GM18505 (cell line): ENCODE data around the gene PTTG1.
A peak's percentile ranks its signal among the peaks of the same experiment; 100 is the strongest.

ENCODE experiments used
- ATAC-seq: cut with Tn5 transposase; IDR thresholded peaks from one replicate; pipeline ENCODE4 v1.9.1; 2021; ENCODE audit not compliant: unreplicated experiment
- POLR2A ChIP-seq: IDR thresholded peaks from 4 replicates; pipeline ENCODE4 v1.6.1; 2011; ENCODE audit warnings: borderline replicate concordance; ENCODE audit not compliant: insufficient read depth, insufficient read length; ENCODE audit errors: extremely low read depth

Gene PTTG1

DNA sequence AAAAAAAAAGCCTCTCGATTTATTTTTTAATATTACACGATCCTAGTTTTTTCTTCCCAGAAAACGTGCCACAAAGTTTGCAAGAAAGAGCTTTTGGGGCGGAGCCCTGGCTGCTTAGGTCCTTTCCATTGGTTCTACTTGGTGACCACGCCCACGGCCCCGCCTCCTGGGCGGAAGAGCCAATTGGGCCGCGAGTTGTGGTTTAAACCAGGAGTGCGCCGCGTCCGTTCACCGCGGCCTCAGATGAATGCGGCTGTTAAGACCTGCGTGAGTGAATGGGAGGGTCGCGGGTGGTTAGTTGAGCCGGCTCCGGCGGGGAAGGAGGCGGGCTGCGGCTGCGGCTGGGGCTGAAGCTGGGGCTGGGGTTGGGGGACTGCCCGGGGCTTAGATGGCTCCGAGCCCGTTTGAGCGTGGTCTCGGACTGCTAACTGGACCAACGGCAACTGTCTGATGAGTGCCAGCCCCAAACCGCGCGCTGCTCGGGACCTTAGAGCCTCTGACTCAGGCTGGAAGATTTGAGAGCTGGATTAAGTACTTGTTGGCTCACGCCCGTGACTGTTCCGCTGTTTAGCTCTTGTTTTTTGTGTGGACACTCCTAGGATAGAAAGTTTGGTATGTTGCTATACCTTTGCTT, at the start of gene PTTG1:
PTTG1 (plus strand) TSS at position 231 of the 634 bp plus-strand sequence. CDS start 458 bp downstream, outside the sequence.
- ATAC-seq, result peak; percentile 74
- TF ChIP-seq POLR2A, result peak; percentile 81

DNA sequence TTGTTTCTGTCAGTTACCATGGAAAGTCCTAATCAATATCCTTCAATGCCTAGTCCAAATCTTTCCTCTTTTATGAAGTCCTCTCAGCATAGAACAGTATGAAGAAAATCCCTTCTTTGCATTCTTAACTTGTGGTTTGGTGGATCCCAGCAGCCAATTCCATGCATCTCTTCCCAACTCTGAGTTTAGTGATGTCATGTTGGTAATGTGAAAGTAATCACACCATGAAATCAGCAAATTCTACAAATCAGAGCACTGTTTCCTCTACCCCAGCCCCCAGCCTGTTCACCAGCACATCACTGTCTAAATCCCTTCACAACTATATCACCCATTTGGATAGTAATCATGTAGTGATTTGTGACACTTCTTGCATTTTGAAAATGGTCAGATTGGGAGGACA, 46.5 kb upstream of the PTTG1 start:
- ATAC-seq, result no peak

DNA sequence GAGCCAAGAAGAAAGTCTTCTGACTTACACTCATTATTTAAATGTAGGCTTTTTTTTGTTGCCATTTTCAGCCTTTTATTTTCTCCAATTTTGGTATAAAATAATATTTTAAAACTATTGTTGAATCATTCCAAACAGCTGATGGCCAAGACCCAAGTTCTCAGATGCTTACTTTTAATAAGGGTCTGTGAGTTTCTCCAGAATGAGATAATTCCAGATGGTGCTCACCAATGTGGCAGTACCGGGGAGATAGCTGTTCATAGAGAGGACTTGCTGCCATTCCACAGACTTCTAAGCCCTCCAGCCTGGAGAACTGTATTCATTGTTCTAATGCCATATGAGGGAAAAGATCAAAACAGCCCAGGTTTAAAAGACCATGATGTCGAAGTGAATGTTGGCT, 46.0 kb upstream of the PTTG1 start:
- ATAC-seq, result no peak
- no peak for TF ChIP-seq POLR2A

More for the DNA sequence above, 46.5 kb upstream of the PTTG1 start:
- no peak for TF ChIP-seq POLR2A

GRCh38 chr5:160376416-160376815, 45.2 kb upstream of the PTTG1 start:
- ATAC-seq, result no peak
- TF ChIP-seq POLR2A, result no peak

GRCh38 chr5:160377651-160378050, 44.0 kb upstream of the PTTG1 start:
- ATAC-seq, result no peak
- no peak for TF ChIP-seq POLR2A

GRCh38 chr5:160378330-160378729, 43.3 kb upstream of the PTTG1 start:
- no peak for TF ChIP-seq POLR2A
- ATAC-seq, result no peak

GRCh38 chr5:160379511-160379910, 42.1 kb upstream of the PTTG1 start:
- TF ChIP-seq POLR2A, result no peak
- ATAC-seq, result no peak

GRCh38 chr5:160380041-160380440, 41.6 kb upstream of the PTTG1 start:
- TF ChIP-seq POLR2A, result no peak
- no peak for ATAC-seq

DNA sequence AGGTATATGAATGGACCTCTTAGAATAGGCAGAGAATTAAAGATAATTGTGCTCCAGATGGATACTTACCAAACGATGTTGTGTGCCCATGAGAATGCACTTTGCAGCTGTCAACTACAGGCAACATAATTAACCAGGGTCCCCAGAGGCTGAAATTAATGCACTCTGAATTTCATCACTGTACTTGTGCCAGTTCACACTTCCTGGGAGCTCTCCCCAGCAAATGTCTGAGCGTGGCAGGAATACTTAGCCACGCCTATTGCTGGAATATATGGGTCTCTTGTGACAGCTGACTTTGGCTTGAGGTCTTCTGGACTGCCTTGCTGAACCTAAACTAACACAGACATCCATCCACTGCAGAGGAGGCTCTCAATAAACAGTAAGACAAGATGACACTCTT, 39.3 kb upstream of the PTTG1 start:
- no peak for ATAC-seq

GRCh38 chr5:160384681-160385080, 37.0 kb upstream of the PTTG1 start:
- no peak for TF ChIP-seq POLR2A
- no peak for ATAC-seq

More for the DNA sequence above, 39.3 kb upstream of the PTTG1 start:
- TF ChIP-seq POLR2A, result no peak

DNA sequence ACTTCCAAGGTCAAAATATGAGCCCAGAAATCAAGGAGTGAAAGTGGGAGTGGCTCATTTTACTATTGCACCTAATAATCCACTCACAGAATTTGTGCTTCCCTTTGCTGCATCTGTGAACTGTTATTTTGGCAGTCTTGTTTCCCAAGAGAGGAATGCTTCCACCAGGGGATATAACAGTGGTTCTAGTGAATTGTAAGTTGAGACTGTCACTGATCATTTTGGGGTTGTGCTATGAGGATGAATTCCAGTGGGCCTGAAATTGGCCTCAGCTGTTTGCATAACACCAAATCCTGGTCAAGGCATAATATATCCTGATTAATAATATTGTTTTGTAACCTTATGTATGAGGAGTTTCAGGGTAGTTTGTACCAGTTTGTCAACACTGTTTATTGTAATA, 36.2 kb upstream of the PTTG1 start:
- ATAC-seq, result no peak
- TF ChIP-seq POLR2A, result no peak

- TF ChIP-seq POLR2A, result no peak
- ATAC-seq, result no peak
These were observed 34.2 kb upstream of the PTTG1 start for GRCh38 chr5:160387445-160387844.

DNA sequence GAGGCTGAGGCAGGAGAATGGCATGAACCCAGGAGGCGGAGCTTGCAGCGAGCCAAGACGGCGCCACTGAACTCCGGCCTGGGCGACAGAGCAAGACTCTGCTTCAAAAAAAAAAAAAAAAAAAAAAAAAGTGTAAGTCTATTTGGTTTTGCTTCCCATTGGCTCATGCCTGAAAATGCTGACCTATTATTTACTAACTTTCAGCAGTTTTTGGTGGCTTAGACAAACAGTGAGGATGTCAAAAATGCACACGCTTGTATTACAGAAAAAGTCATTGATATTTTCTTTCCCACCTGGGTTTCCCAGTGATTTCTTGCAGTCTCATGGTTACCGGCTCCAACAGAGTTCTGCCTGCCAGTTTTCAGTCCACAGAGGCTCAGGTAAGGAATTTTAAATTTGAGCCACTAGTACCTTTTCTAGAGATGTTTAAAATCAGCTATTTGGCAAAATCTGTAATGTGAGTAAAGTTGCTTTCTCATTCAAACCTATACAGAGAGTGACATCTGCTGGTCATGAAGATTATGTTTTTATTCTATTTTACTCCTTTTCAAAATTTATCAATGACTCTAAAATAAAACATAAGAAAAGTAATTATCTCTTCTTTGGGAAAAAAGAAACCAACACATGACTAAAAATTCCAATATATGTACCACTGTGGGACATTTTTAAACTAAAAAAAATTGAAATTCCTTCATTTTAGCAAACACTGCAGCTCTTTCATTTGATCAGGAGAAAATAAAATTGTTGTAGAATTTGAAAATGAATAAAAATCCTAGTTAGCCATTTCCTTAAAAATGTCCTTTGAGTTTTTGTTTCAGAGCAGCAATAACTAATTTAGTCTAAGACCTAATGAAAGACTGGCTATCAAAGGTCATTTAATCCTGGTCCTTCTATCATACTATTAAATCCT, 30.6 kb upstream of the PTTG1 start:
- no peak for ATAC-seq
- no peak for TF ChIP-seq POLR2A

DNA sequence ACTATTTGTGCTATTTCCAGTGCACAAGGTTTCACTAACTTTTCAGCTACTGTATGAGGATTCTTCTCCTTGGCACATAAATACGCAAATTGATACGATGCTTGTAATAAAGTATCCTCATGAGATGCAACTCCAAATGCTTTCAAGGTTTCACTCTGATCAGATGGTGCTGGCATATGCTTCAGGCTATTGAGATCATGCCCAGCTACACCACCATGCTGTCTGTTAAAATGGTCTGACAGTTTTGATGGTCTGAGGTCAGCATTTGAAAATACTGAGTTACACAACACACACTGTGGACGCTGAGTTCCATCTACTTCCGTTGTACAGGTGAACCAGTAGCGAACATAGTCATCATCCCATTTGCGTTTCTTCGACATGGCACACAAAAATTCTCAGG, 26.5 kb upstream of the PTTG1 start:
- ATAC-seq, result no peak
- TF ChIP-seq POLR2A, result no peak
